Kidney epithelial cell (primary cell): ENCODE measurements around the gene IL4R. TPM values are rescaled to one million over a fixed set of nuclear protein-coding genes. Genes with fewer than 3 reads are reported as not detected.

ENCODE experiments used
- DNase-seq: peaks from one replicate; pipeline ENCODE4 v3.0.0-alpha.2; 2010; ENCODE audit warnings: low read depth
- H3K27me3 ChIP-seq: 2 replicates; pipeline ENCODE4 v1.6.0; 2011; ENCODE audit warnings: low read length; ENCODE audit not compliant: control insufficient read depth, insufficient read depth
- H3K36me3 ChIP-seq: 2 replicates; pipeline ENCODE4 v1.5.1; 2011; ENCODE audit warnings: low read length; ENCODE audit not compliant: control insufficient read depth, insufficient read depth
- H3K4me3 ChIP-seq: 2 replicates; pipeline ENCODE4 v1.5.1; 2011; ENCODE audit warnings: low read depth, mild to moderate bottlenecking, control low read depth, low read length
- total RNA-seq: library from RNA; depleted of rRNA; stranded (reverse); fragments of >200 nt; gene quantifications from 2 replicates; pipeline ENCODE4 v1.2.3, GENCODE V29; 2015
- TF ChIP-seq, protein P1 (sequence below): IDR thresholded peaks from 2 replicates; pipeline ENCODE4 v1.5.1; 2011; ENCODE audit warnings: mild to moderate bottlenecking, moderate library complexity, low read length, control low read depth, inconsistent platforms; ENCODE audit not compliant: insufficient read depth, poor library complexity, severe bottlenecking

The IL4R gene
- total RNA-seq, 1 donor from 2014 or later, result 52.1 TPM

DNA sequence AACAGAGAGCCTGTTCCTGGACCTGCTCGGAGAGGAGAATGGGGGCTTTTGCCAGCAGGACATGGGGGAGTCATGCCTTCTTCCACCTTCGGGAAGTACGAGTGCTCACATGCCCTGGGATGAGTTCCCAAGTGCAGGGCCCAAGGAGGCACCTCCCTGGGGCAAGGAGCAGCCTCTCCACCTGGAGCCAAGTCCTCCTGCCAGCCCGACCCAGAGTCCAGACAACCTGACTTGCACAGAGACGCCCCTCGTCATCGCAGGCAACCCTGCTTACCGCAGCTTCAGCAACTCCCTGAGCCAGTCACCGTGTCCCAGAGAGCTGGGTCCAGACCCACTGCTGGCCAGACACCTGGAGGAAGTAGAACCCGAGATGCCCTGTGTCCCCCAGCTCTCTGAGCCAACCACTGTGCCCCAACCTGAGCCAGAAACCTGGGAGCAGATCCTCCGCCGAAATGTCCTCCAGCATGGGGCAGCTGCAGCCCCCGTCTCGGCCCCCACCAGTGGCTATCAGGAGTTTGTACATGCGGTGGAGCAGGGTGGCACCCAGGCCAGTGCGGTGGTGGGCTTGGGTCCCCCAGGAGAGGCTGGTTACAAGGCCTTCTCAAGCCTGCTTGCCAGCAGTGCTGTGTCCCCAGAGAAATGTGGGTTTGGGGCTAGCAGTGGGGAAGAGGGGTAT lies 48.9 kb downstream of the IL4R start:
- no peaks in the 10 kb centered on the region for H3K36me3 ChIP-seq
- H3K27me3 ChIP-seq, result no peaks in the 10 kb centered on the region
- TF ChIP-seq, protein P1, sequence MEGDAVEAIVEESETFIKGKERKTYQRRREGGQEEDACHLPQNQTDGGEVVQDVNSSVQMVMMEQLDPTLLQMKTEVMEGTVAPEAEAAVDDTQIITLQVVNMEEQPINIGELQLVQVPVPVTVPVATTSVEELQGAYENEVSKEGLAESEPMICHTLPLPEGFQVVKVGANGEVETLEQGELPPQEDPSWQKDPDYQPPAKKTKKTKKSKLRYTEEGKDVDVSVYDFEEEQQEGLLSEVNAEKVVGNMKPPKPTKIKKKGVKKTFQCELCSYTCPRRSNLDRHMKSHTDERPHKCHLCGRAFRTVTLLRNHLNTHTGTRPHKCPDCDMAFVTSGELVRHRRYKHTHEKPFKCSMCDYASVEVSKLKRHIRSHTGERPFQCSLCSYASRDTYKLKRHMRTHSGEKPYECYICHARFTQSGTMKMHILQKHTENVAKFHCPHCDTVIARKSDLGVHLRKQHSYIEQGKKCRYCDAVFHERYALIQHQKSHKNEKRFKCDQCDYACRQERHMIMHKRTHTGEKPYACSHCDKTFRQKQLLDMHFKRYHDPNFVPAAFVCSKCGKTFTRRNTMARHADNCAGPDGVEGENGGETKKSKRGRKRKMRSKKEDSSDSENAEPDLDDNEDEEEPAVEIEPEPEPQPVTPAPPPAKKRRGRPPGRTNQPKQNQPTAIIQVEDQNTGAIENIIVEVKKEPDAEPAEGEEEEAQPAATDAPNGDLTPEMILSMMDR, result no peak
- H3K4me3 ChIP-seq, result no peak overlapping the region
- DNase-seq, result no peak

DNA sequence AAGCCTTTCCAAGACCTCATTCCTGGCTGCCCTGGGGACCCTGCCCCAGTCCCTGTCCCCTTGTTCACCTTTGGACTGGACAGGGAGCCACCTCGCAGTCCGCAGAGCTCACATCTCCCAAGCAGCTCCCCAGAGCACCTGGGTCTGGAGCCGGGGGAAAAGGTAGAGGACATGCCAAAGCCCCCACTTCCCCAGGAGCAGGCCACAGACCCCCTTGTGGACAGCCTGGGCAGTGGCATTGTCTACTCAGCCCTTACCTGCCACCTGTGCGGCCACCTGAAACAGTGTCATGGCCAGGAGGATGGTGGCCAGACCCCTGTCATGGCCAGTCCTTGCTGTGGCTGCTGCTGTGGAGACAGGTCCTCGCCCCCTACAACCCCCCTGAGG lies 49.5 kb downstream of the IL4R start:
- Histone ChIP-seq H3K27me3 (no peaks in the 10 kb centered on the region), H3K4me3 (no peak overlapping the region), H3K36me3 (no peaks in the 10 kb centered on the region)
- no peak for DNase-seq
- TF ChIP-seq, protein P1, result no peak

DNA sequence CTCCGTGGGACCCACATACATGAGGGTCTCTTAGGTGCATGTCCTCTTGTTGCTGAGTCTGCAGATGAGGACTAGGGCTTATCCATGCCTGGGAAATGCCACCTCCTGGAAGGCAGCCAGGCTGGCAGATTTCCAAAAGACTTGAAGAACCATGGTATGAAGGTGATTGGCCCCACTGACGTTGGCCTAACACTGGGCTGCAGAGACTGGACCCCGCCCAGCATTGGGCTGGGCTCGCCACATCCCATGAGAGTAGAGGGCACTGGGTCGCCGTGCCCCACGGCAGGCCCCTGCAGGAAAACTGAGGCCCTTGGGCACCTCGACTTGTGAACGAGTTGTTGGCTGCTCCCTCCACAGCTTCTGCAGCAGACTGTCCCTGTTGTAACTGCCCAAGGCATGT lies 50.0 kb downstream of the IL4R start:
- no peaks in the 10 kb centered on the region for H3K27me3 ChIP-seq
- DNase-seq, result no peak
- no peaks in the 10 kb centered on the region for H3K36me3 ChIP-seq
- TF ChIP-seq, protein P1, result no peak
- no peak overlapping the region for H3K4me3 ChIP-seq

DNA sequence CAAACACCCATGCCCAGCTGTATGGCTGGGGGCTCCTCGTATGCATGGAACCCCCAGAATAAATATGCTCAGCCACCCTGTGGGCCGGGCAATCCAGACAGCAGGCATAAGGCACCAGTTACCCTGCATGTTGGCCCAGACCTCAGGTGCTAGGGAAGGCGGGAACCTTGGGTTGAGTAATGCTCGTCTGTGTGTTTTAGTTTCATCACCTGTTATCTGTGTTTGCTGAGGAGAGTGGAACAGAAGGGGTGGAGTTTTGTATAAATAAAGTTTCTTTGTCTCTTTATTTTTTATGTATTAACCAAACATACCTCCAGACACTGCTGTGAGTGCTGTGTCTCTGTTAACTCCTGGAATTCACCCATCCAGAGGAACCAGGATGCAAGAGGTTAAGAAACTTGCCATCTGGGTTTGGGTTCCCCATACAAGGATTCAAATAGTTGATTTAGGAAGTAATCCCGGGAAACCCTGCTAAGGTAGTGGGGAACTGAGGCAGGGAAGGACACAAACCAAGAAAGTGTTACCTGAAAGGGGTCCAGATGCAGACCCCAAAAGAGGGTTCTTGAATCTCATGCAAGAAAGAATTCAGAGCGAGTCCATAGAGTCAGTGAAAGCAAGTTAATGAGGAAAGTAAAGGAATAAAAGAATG lies 50.8 kb downstream of the IL4R start:
- no peak for DNase-seq
- Histone ChIP-seq H3K36me3 (no peaks in the 10 kb centered on the region), H3K4me3 (no peak overlapping the region), H3K27me3 (no peaks in the 10 kb centered on the region)
- TF ChIP-seq, protein P1, result no peak

DNA sequence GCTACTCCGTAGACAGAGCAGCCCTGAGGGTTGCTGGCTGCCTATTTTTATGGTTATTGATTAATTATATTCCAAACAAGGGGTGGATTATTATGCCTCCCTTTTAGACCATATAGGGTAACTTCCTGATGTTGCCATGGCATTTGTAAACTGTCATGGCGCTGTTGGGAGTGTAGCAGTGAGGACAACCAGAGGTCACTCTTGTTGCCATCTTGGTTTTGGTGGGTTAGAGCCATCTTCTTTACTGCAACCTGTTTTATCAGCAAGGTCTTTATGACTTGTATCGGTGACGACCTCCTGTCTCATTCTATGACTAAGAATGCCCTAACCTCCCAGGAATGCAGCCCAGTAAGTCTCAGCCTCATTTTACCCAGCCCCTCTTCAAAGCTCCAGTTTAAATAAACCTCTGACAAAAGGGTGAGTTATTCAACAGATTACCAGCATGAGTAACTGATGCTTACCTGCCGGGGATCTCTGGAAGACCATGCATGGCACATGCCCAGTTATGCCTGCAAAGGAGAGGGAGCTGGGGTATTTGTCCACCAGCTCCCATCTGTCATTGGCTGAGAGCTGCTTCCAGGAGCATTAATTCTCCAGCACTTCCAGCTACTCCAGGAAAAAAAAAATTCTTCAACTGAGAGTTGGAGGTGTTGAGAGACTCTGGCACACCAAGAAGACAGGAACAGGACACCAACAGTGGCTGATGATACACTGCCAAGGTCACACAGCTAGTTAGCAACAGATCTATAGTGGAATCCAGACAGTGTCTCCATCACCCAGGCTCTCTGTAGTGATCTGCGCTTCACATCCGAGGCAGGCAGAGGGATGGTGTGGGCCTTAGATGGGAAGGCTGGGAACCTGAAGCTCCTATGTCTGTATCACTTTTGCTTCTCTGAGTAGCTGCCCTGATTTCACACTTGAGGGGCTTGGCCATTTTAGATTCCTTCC lies 51.6 kb downstream of the IL4R start:
- TF ChIP-seq, protein P1, result no peak
- Histone ChIP-seq H3K36me3 (no peaks in the 10 kb centered on the region), H3K4me3 (no peak overlapping the region), H3K27me3 (no peaks in the 10 kb centered on the region)
- peak; percentile 61 for DNase-seq
